HepG2 (cell line): ENCODE data around the gene RWDD4. TPM values are rescaled to one million over a fixed set of nuclear protein-coding genes. Genes with fewer than 3 reads are reported as not detected.

Experiments used
- AHDC1 ChIP-seq: sonication (generic); formaldehyde crosslinking; IDR thresholded peaks from 2 replicates; pipeline ENCODE4 v1.5.1; 2020; ENCODE audit warnings: mild to moderate bottlenecking, missing genetic modification reagents, borderline replicate concordance
- EEA1 ChIP-seq: sonication (generic); formaldehyde crosslinking; IDR thresholded peaks from 2 replicates; pipeline ENCODE4 v1.5.1; 2020; ENCODE audit warnings: mild to moderate bottlenecking, missing genetic modification reagents, borderline replicate concordance
- FUBP1 ChIP-seq: sonication (generic); formaldehyde crosslinking; IDR thresholded peaks from 2 replicates; pipeline ENCODE4 v1.5.1; 2020; ENCODE audit warnings: missing genetic modification reagents, mild to moderate bottlenecking, borderline replicate concordance
- PITX1 ChIP-seq: sonication (generic); formaldehyde crosslinking; IDR thresholded peaks from 2 replicates; pipeline ENCODE4 v1.5.1; 2020; ENCODE audit warnings: mild to moderate bottlenecking, missing genetic modification reagents
- SIX4 ChIP-seq: sonication (generic); formaldehyde crosslinking; IDR thresholded peaks from 2 replicates; pipeline ENCODE4 v1.4.0; 2020; ENCODE audit warnings: missing genetic modification reagents
- SMAD3 ChIP-seq: sonication (generic); formaldehyde crosslinking; IDR thresholded peaks from 2 replicates; pipeline ENCODE4 v1.4.0; 2020; ENCODE audit warnings: missing genetic modification reagents
- ZFP1 ChIP-seq: IDR thresholded peaks from 2 replicates; pipeline ENCODE4 v1.6.1; 2016
- ZHX2 ChIP-seq, 2 experiments: sonication (generic) in 1 of 2; formaldehyde crosslinking in 1 of 2; IDR thresholded peaks; 2 replicates each; pipeline versions ENCODE4 v1.6.1 to v1.9.0; 2014 to 2022; ENCODE audit warnings: antibody characterized with exemption in 1 of 2, borderline replicate concordance in 1 of 2, inconsistent platforms in 1 of 2, low read depth in 1 of 2, missing genetic modification reagents in 1 of 2
- ZMYM2 ChIP-seq: sonication (generic); formaldehyde crosslinking; IDR thresholded peaks from 2 replicates; pipeline ENCODE4 v1.8.0; 2022; ENCODE audit warnings: mild to moderate bottlenecking, missing genetic modification reagents
- ZNF281 ChIP-seq: sonication (generic); formaldehyde crosslinking; IDR thresholded peaks from 2 replicates; pipeline ENCODE4 v1.4.0; 2020; ENCODE audit warnings: missing genetic modification reagents, borderline replicate concordance
- ZNF780A ChIP-seq: sonication (generic); formaldehyde crosslinking; IDR thresholded peaks from 2 replicates; pipeline ENCODE4 v1.8.0; 2022; ENCODE audit warnings: mild to moderate bottlenecking, missing genetic modification reagents, moderate library complexity
- ZNF841 ChIP-seq: sonication (generic); formaldehyde crosslinking; IDR thresholded peaks from 2 replicates; pipeline ENCODE4 v1.8.1; 2023; ENCODE audit warnings: missing genetic modification reagents, borderline replicate concordance
- polyA plus RNA-seq, 8 experiments: library from polyadenylated mRNA; depleted of rRNA in 3 of 8; stranded (reverse) in 7 of 8; unstranded in 1 of 8; fragments of >200 nt; fragmentation: Illumina TruSeq in 4 of 8; extraction: Trizol in 4 of 8; gene quantifications; 2 replicates each; pipeline versions ENCODE4 v1.2.1 to v1.2.3, GENCODE V29; 2011 to 2016; ENCODE audit warnings: low read depth in 4 of 8, missing spikeins in 1 of 8, mixed read lengths in 1 of 8; ENCODE audit not compliant: insufficient read depth in 1 of 8
- total RNA-seq, 5 experiments: library from RNA; depleted of rRNA; stranded (reverse); fragments of >200 nt; fragmentation: Illumina TruSeq; extraction: Trizol; gene quantifications; 2 replicates each; pipeline ENCODE4 v1.2.3, GENCODE V29; 2016; ENCODE audit warnings: low read depth in 1 of 5

RWDD4 gene
- total and polyA plus RNA-seq, 2 of the 13 experiments (the other 11 are each of a cell fraction or from before 2014, with no cell fraction given): 10.2 to 25.4 TPM

- no peak for TF ChIP-seq FUBP1 (CRISPR knock-in tag)
- peak; percentile 84 for TF ChIP-seq SIX4 (CRISPR knock-in tag)
- TF ChIP-seq ZNF281 (CRISPR knock-in tag): peak; percentile 41; the same call in 1 of the 2 replicates
- no peak for TF ChIP-seq ZNF841
- peak; percentile 86 for TF ChIP-seq SMAD3 (CRISPR knock-in tag)
- TF ChIP-seq ZNF780A (CRISPR knock-in tag): no peak
- peak; percentile 41; the same call in 1 of the 2 replicates for TF ChIP-seq AHDC1 (CRISPR knock-in tag)
- TF ChIP-seq EEA1 (CRISPR knock-in tag): no peak
- no peak for TF ChIP-seq ZHX2 (IDR thresholded peaks at IDR 0.05; ENCODE audit: low read depth)
- no peak for TF ChIP-seq ZHX2 (CRISPR knock-in tag; IDR thresholded peaks at IDR 0.05; ENCODE audit: borderline replicate concordance)
- peak; percentile 61; the same call in 1 of the 2 replicates for TF ChIP-seq ZFP1 (CRISPR knock-in tag)
- TF ChIP-seq PITX1 (CRISPR knock-in tag): peak; percentile 67; the same call in 1 of the 2 replicates
- no peak for TF ChIP-seq ZMYM2 (CRISPR knock-in tag)
These were observed 40.3 kb downstream of the RWDD4 start (continued) for GRCh38 chr4:183618681-183619080.
